H1 (cell line): ENCODE measurements around the gene OSGEP. TPM values are rescaled to one million over a fixed set of nuclear protein-coding genes. Genes with fewer than 3 reads are reported as not detected.

Experiments used
- CBX5 ChIP-seq: fragments of 300-800, 300-1000 bp; sonication (generic); IDR thresholded peaks from 2 replicates; pipeline ENCODE4 v1.7.1; 2016; ENCODE audit warnings: antibody characterized with exemption, low read length, low read depth
- CEBPB ChIP-seq: IDR thresholded peaks from 2 replicates; pipeline ENCODE4 v1.6.1; 2012; ENCODE audit warnings: low read depth, low read length
- TCF12 ChIP-seq: IDR thresholded peaks from 2 replicates; pipeline ENCODE4 v1.6.1; 2011; ENCODE audit warnings: low read depth, mild to moderate bottlenecking, low read length
- polyA plus RNA-seq, 7 experiments: library from polyadenylated mRNA; depleted of rRNA in 3 of 7; stranded (reverse) in 5 of 7; unstranded in 2 of 7; fragments of >200 nt in 5 of 7; fragments of 200-250 nt in 2 of 7; gene quantifications; 1 replicate in 5 of 7; 2 replicates in 1 of 7; 4 replicates in 1 of 7; pipeline versions ENCODE4 v1.2.1 to v1.2.3, GENCODE V29; 2011 to 2013; ENCODE audit warnings: missing spikeins in 2 of 7, mixed read lengths in 2 of 7
- total RNA-seq: library from RNA; stranded (reverse); fragmentation: NEBNext Ultra II Directional; extraction: Animal tissue kit (Norgen Biotek cat#: 25700); gene quantifications from 2 replicates; pipeline ENCODE4 v1.2.1, GENCODE V29; 2021
- TF ChIP-seq, protein P1 (sequence below), 3 experiments: IDR thresholded peaks; 1 replicate in 2 of 3; 2 replicates in 1 of 3; pipeline versions ENCODE4 v1.5.1 to v1.6.1; 2011; ENCODE audit warnings: low read length in 3 of 3, mild to moderate bottlenecking in 3 of 3, inconsistent platforms in 2 of 3, low read depth in 1 of 3, moderate library complexity in 1 of 3; ENCODE audit not compliant: insufficient read depth in 1 of 3; ENCODE audit errors: control extremely low read depth in 1 of 3

Gene OSGEP
- total and polyA plus RNA-seq, 2 of the 8 experiments (the other 6 are each of a cell fraction or from before 2014, with no cell fraction given): 34.4 to 78.6 TPM

DNA sequence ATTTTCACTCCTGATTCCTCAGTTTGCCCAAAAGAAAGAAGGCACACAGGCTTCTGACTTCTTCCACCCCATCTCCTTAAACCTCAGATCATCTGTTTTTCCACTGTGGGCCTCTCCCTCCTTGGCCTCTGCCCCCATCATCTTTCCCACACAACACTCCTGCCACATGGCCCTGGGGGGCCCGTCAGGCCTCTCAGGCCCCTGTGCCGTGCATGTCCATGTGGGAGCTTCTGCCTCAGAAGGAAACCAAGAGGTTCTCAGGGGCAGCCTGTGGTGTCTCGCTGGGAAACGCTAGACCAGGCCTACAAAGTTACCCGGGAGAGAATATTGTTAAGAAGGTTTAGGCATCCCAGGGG is 26.6 kb downstream of the OSGEP start (continued):
- TF ChIP-seq, protein P1, sequence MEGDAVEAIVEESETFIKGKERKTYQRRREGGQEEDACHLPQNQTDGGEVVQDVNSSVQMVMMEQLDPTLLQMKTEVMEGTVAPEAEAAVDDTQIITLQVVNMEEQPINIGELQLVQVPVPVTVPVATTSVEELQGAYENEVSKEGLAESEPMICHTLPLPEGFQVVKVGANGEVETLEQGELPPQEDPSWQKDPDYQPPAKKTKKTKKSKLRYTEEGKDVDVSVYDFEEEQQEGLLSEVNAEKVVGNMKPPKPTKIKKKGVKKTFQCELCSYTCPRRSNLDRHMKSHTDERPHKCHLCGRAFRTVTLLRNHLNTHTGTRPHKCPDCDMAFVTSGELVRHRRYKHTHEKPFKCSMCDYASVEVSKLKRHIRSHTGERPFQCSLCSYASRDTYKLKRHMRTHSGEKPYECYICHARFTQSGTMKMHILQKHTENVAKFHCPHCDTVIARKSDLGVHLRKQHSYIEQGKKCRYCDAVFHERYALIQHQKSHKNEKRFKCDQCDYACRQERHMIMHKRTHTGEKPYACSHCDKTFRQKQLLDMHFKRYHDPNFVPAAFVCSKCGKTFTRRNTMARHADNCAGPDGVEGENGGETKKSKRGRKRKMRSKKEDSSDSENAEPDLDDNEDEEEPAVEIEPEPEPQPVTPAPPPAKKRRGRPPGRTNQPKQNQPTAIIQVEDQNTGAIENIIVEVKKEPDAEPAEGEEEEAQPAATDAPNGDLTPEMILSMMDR (IDR thresholded peaks at IDR 0.05; ENCODE audit: control extremely low read depth in 1 of 3, insufficient read depth in 1 of 3, low read depth in 1 of 3, low read length in 3 of 3): no peak
- TF ChIP-seq TCF12 (no peak), CBX5 (no peak), CEBPB (no peak)
